Hippocampal formation (tissue), 2 donors: Measurements from ENCODE around the gene NCOR1.
A peak's percentile ranks its signal among the peaks of the same experiment; 100 is the strongest.

Source experiments
- DNase-seq, 2 donors: peaks; one replicate each; lab custom pipeline; 2025; lab: John Stamatoyannopoulos, UW

The NCOR1 gene

DNA sequence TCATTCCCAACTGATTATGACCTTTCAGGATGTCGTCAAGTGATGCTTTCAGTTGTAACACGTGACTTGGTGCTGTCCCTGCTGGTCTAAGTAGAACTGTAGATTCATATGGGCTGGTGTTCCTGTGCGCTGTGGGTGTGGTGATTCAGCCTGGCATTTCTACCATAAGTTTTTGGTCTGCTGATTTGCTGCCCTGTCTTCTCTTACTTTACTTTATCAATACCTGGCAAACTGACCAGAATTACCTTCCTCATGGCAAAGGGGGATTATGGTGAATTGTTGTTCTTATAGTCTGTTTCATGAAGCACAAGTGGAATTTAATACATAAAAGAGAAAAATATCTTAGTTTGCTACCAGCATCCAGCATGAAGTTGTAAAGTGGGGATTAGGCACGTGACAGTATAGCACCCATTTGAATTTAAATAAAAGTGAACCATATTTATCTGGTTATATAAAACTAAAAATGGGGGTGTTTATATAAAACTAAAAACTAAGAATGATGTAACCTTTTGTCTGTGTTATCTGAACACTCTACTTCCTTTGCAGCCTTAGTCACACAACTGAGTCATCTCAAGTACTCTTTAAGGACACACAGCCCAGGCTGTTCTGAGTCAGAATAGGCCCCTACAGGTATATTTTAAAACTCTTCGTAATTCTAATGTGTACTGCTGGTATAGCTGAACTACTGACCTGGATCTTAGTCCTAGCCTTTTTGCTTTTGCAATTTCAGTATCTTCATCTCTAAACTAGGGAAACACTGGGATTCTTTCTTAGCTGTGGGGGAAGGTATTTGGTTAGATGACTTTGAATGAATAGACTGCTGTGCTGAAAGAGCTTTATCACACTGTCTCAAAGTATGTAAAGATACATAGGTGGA, 187.4 kb downstream of the NCOR1 start:
- no peak for DNase-seq

DNA sequence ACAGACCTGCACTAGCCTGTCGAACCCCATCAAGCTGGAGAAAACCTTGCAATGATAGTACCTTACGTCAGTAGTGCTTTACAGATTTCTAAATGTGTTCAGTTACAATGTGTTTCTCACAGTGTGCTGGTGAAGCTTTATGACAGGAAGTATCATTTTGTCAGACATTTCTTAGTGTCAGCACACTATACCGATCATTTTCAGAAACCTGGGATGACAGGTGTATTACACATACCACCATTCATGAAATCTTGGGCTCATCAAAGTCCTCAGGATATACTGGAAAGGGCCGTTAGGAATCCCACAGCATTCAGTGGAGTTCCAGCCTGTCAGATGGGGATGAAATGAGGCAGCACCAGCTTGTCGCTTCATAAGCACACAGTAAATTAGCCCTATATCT, 188.4 kb downstream of the NCOR1 start:
- no peak for DNase-seq

GRCh38 chr17:16025202-16025601, 190.1 kb downstream of the NCOR1 start:
- DNase-seq, result no peak

GRCh38 chr17:16023881-16024280, 191.5 kb downstream of the NCOR1 start:
- DNase-seq, result no peak

DNA sequence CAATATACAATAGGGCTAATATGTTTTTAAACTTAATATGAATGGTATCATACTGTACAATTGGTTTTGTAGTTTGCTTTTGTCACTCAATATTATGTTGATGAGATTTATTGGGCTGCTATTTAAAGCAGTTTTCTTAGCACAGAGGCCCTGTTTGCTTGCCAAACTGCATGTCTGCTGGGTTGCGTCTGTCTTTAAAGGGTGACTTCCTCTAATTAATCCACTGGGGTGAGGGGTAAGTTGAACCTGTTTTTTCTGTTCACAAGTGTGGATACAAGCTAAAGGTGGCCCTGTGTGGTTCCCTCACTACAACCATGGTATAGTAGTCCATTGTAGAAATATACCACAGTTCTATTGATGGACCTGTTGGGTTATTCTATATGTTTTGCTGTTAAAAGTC, 196.0 kb downstream of the NCOR1 start:
- no peak for DNase-seq

DNA sequence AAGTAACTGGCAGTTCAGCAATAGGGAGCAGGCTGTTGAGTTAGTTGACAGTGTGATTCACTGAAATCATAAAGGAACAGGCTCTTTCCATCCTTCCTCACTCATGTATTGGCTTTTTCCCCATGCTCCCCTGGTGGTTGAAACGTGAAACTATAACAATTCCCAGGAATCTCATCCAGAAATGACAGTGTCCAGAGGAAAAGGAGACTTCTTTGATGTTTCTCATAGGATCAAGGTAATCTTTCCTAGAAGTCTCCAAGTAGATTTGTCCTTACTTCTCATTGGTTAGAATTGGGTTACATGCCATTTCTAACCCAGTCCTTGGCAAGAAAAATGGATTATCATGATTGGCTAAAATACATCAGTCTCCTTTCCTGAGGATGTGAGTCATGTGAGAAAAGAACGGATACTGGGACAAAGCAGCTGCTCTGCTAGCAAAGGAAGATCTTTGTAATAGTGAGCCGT, 201.4 kb downstream of the NCOR1 start:
- no peak for DNase-seq

GRCh38 chr17:16007439-16007838, 207.9 kb downstream of the NCOR1 start:
- DNase-seq, result no peak

GRCh38 chr17:16005636-16006035, 209.7 kb downstream of the NCOR1 start:
- no peak for DNase-seq

DNA sequence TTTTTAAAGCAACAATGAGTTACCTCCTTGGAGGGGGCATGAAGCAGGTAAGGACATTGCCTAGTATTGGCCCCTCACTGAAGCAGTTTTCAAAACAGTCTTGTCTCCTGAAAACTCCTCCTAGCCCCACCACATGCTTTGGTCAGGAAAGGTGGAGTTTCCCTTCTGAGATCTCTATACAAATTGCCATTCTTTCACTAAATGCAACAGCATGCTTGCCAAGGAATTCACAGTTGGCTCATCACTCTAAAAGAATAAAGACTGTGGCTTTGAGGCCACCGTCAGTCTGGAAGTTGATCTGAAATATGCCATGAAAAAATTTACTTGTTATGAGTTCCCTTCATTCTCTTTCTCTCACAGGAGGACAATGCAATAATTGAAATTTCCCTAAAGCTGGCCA, 211.5 kb downstream of the NCOR1 start:
- no peak for DNase-seq

DNA sequence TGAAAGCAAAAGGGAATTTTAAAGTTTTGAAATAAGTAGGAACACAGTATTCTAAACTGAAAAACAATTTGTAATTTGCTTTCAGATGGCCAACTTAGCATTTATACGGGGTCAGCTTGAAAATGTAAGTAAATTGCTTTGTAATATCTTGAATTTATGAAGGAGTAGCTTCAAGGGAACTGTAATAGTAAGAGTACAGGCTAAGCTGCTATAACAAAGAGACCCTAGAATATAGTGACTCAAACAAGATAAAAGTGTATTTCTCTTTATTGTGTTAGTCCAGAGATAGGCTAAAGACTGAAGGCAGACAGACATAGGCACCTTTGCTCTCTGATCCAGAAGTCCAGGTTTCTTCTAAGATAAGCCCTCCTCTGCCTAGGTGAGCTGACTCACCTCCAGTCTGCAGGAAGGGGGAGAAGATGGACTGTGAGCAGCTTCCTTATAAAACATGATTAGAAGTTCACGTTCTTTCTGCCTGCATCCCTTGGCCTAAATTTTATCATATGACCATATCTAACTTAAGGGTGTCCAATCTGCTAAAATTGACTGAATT, 212.6 kb downstream of the NCOR1 start:
- DNase-seq, result no peak

GRCh38 chr17:16001226-16001897, 214.0 kb downstream of the NCOR1 start:
- no peak for DNase-seq

- DNase-seq, result no peak
Measured at GRCh38 chr17:15999974-16000827, 215.1 kb downstream of the NCOR1 start.

- DNase-seq, result peak; percentile 90 to 92
Measured at GRCh38 chr17:15999141-15999973, 216.0 kb downstream of the NCOR1 start, which contains the start of the genes TTC19 and ZSWIM7. Gene TTC19, plus strand, starts transcription at chr17:15999824. Its CDS starts 25 bp downstream, at chr17:15999849. Gene ZSWIM7, minus strand, starts transcription at chr17:15999704. Its CDS starts 110 bp downstream, at chr17:15999594.

- DNase-seq, result no peak
Measured at GRCh38 chr17:15998031-15998562, 217.2 kb downstream of the NCOR1 start.

GRCh38 chr17:15996322-15996721, 219.0 kb downstream of the NCOR1 start:
- DNase-seq, result no peak

GRCh38 chr17:15981646-15982580, 233.4 kb downstream of the NCOR1 start:
- no peak for DNase-seq

- DNase-seq, result no peak
Measured at GRCh38 chr17:15981208-15981607, 234.1 kb downstream of the NCOR1 start.
